B cell (primary cell): ENCODE results near the gene CNGB1. TPM values are rescaled to one million over a fixed set of nuclear protein-coding genes. Genes with fewer than 3 reads are reported as not detected.
A peak's percentile ranks its signal among the peaks of the same experiment; 100 is the strongest.

Experiments
- ATAC-seq: fragments of 200-7000 bp; cut with Tn5 transposase; one replicate; pipeline ENCODE4 v1.10.0; 2021; ENCODE audit warnings: low read depth, mild to moderate bottlenecking, moderate number of reproducible peaks, moderate library complexity
- CTCF ChIA-PET: fragments of 350-600 bp; sonication (Branson Sonifier 250); formaldehyde crosslinking; loops from one replicate; lab custom pipeline; 2021; ENCODE audit warnings: antibody characterized with exemption, inconsistent platforms; lab: Charles Lee
- POLR2A ChIA-PET: fragments of 350-600 bp; sonication (Branson Sonifier 250); formaldehyde crosslinking; loops from one replicate; lab custom pipeline; 2021; ENCODE audit warnings: antibody characterized with exemption; lab: Charles Lee
- DNase-seq: peaks from one replicate; pipeline ENCODE4 v3.0.0; 2013
- H2AFZ ChIP-seq: 2 replicates; pipeline ENCODE4 v1.6.1; 2012; ENCODE audit warnings: mild to moderate bottlenecking, low read depth, low read length; ENCODE audit not compliant: insufficient read depth, poor library complexity, severe bottlenecking
- H3K27ac ChIP-seq, 2 donors: 1 replicate in 1 of 2; 2 replicates in 1 of 2; pipeline ENCODE4 v1.5.1; 2012 to 2013; ENCODE audit warnings: low read length in 2 of 2, mild to moderate bottlenecking in 2 of 2, moderate library complexity in 1 of 2
- H3K27me3 ChIP-seq, 4 experiments: fragments of 200-600 bp in 1 of 4; sonication (generic) in 1 of 4; replicated peaks in 1 of 4; 1 replicate in 2 of 4; 2 replicates in 2 of 4; pipeline versions ENCODE4 v1.6.1 to v1.7.0; 2013 to 2016; ENCODE audit warnings: low read length in 3 of 4, mild to moderate bottlenecking in 2 of 4, mixed read lengths in 1 of 4, moderate library complexity in 1 of 4; ENCODE audit not compliant: insufficient read depth in 4 of 4, control insufficient read depth in 3 of 4; ENCODE audit errors: control extremely low read depth in 1 of 4
- H3K36me3 ChIP-seq, 2 experiments: replicated peaks in 1 of 2; 1 replicate in 1 of 2; 2 replicates in 1 of 2; pipeline versions ENCODE4 v1.6.1 to v1.7.1; 2013; ENCODE audit warnings: low read length in 1 of 2; ENCODE audit not compliant: insufficient read depth in 2 of 2, control insufficient read depth in 1 of 2; ENCODE audit errors: control extremely low read depth in 1 of 2, extremely low read depth in 1 of 2
- H3K4me1 ChIP-seq, 2 donors: fragments of 200-600 bp in 1 of 2; sonication (generic) in 1 of 2; 1 replicate in 1 of 2; 2 replicates in 1 of 2; pipeline versions ENCODE4 v1.5.1 to v1.6.1; 2013 to 2017; ENCODE audit warnings: low read length in 2 of 2; ENCODE audit not compliant: control insufficient read depth in 2 of 2, insufficient read depth in 2 of 2
- H3K4me2 ChIP-seq: replicated peaks from 2 replicates; pipeline ENCODE3; 2012; ENCODE audit warnings: mild to moderate bottlenecking, low read depth, low read length; ENCODE audit not compliant: poor library complexity, severe bottlenecking
- H3K4me3 ChIP-seq, 5 experiments: fragments of 200-600 bp in 1 of 5; sonication (generic) in 1 of 5; 1 replicate in 3 of 5; 2 replicates in 2 of 5; pipeline versions ENCODE4 v1.5.1 to v1.7.0; 2011 to 2016; ENCODE audit warnings: low read length in 4 of 5, mild to moderate bottlenecking in 4 of 5, low read depth in 2 of 5, control low read depth in 1 of 5, moderate library complexity in 1 of 5; ENCODE audit not compliant: insufficient read depth in 1 of 5; ENCODE audit errors: control extremely low read depth in 1 of 5, extremely low read depth in 1 of 5
- H3K79me2 ChIP-seq: fragments of 200-600 bp; sonication (generic); one replicate; pipeline ENCODE4 v1.6.0; 2016; ENCODE audit warnings: low read length; ENCODE audit not compliant: control insufficient read depth, insufficient read depth
- H3K9ac ChIP-seq: fragments of 200-600 bp; sonication (generic); 2 replicates; pipeline ENCODE4 v1.6.1; 2017; ENCODE audit warnings: mild to moderate bottlenecking, low read length, moderate library complexity
- H3K9me3 ChIP-seq, 3 donors: one replicate each; pipeline versions ENCODE4 v1.6.1 to v1.7.1; 2013; ENCODE audit warnings: low read length in 2 of 3; ENCODE audit not compliant: control insufficient read depth in 2 of 3, insufficient read depth in 1 of 3; ENCODE audit errors: control extremely low read depth in 1 of 3
- H4K20me1 ChIP-seq: 2 replicates; pipeline ENCODE4 v1.6.0; 2012; ENCODE audit warnings: mild to moderate bottlenecking, low read length; ENCODE audit not compliant: insufficient read depth, control insufficient read depth, poor library complexity, severe bottlenecking
- H3K27ac Mint-ChIP-seq: one replicate; pipeline ENCODE4 v1.8.0; 2021; ENCODE audit warnings: mixed read lengths
- H3K27me3 Mint-ChIP-seq: one replicate; pipeline ENCODE4 v1.8.0; 2021; ENCODE audit warnings: mixed read lengths
- H3K4me1 Mint-ChIP-seq: one replicate; pipeline ENCODE4 v1.8.0; 2021; ENCODE audit warnings: mixed read lengths
- H3K4me3 Mint-ChIP-seq: one replicate; pipeline ENCODE4 v1.8.0; 2021; ENCODE audit warnings: mixed read lengths
- H3K9me3 Mint-ChIP-seq: one replicate; pipeline ENCODE4 v1.8.0; 2022; ENCODE audit warnings: mixed read lengths; ENCODE audit not compliant: insufficient read depth
- EZH2 ChIP-seq: IDR thresholded peaks from 2 replicates; pipeline ENCODE4 v1.6.1; 2012; ENCODE audit warnings: borderline replicate concordance, low read depth, mild to moderate bottlenecking, moderate library complexity, low read length; ENCODE audit not compliant: insufficient read depth, poor library complexity, severe bottlenecking
- WGBS: methylation state at CpG from one replicate; pipeline ENCODE4 v1.1.5; 2013; ENCODE audit warnings: missing lambda C conversion rate; ENCODE audit not compliant: insufficient coverage; 5-methylcytosine and 5-hydroxymethylcytosine counted together
- intact Hi-C: fragments of 100-400 bp; cut with micrococcal nuclease; formaldehyde crosslinking; loops from one replicate; pipeline ENCODE4 v1.10.0; 2022
- polyA plus RNA-seq: library from polyadenylated mRNA; depleted of rRNA; stranded (reverse); fragments of >200 nt; gene quantifications from 2 replicates; pipeline ENCODE4 v1.2.3, GENCODE V29; 2012
- total RNA-seq, 2 donors: library from RNA; stranded (reverse); fragments of 120-200 nt in 1 of 2; gene quantifications; 1 replicate in 1 of 2; 2 replicates in 1 of 2; pipeline versions ENCODE4 v1.2.3 to v1.2.4, GENCODE V29; 2013 to 2022
- TF ChIP-seq, protein P1 (sequence below): fragments of 200-600 bp; IDR thresholded peaks from one replicate; pipeline ENCODE4 v1.8.0; 2022; ENCODE audit warnings: antibody characterized with exemption, mild to moderate bottlenecking

Gene CNGB1
- total and polyA plus RNA-seq, 2 donors (not counting 1 experiment from before 2014, with no cell fraction given), result not detected

DNA sequence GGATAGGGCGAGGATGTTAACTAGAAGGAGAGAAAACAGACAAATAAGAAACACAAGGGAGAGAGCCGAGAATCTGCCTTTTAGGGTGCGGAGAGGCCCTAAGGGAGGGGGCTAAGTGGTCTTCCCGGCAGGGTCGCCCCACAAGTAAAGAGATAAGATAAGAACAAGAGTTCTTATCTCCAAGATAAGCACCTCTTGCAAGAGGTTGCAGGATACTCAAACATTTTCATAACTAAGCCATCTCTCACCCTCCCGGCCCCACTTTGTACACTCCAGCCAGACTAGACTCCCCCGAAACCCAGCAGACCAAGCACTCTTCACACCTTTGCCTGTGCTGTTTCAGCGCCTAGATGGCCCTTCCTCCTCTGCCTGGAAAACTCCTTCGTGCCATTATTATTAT, 15.3 kb upstream of the CNGB1 start:
- no peak overlapping the region for H3K4me2 ChIP-seq
- Mint-ChIP-seq H3K4me3 (peak overlapping the region; percentile 68), H3K9me3 (no peaks in the 10 kb centered on the region), H3K27me3 (peaks cover 5% of the 10 kb centered on the region), H3K27ac (no peak overlapping the region), H3K4me1 (peaks cover 18% of the 10 kb centered on the region)
- H3K9ac ChIP-seq, result no peak overlapping the region
- H3K79me2 ChIP-seq, result no peaks in the 10 kb centered on the region
- intact Hi-C loops, result no loop called here
- no peaks in the 10 kb centered on the region for H3K36me3 ChIP-seq
- ATAC-seq (no peak), DNase-seq (no peak)
- no peaks in the 10 kb centered on the region for H4K20me1 ChIP-seq
- ChIA-PET POLR2A (no interaction called here), CTCF (no interaction called here)
- no peak for TF ChIP-seq EZH2
- TF ChIP-seq, protein P1, sequence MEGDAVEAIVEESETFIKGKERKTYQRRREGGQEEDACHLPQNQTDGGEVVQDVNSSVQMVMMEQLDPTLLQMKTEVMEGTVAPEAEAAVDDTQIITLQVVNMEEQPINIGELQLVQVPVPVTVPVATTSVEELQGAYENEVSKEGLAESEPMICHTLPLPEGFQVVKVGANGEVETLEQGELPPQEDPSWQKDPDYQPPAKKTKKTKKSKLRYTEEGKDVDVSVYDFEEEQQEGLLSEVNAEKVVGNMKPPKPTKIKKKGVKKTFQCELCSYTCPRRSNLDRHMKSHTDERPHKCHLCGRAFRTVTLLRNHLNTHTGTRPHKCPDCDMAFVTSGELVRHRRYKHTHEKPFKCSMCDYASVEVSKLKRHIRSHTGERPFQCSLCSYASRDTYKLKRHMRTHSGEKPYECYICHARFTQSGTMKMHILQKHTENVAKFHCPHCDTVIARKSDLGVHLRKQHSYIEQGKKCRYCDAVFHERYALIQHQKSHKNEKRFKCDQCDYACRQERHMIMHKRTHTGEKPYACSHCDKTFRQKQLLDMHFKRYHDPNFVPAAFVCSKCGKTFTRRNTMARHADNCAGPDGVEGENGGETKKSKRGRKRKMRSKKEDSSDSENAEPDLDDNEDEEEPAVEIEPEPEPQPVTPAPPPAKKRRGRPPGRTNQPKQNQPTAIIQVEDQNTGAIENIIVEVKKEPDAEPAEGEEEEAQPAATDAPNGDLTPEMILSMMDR, result no peak
- peaks cover 0 to 14% (median 5%) of the 10 kb centered on the region in 4 experiments for H3K27me3 ChIP-seq
- H3K4me3 ChIP-seq, result no peak overlapping the region
- peak overlapping the region; percentile 86 for H2AFZ ChIP-seq
- no peak overlapping the region for H3K27ac ChIP-seq
- H3K9me3 ChIP-seq, result peaks cover 0 to 10% (median 0%) of the 10 kb centered on the region in 3 donors
- H3K4me1 ChIP-seq, result peaks cover 7 to 16% of the 10 kb centered on the region in 2 donors
- 100% methylated on average over 2 of the region's 9 CpGs for WGBS
